ENCODE measurements around the gene ZYX.
"Not testable (repeated sequence)": the region's sequence is repeated elsewhere in the genome, so short reads cannot be mapped to it uniquely, and the experiment has no call there.

ZYX gene

DNA sequence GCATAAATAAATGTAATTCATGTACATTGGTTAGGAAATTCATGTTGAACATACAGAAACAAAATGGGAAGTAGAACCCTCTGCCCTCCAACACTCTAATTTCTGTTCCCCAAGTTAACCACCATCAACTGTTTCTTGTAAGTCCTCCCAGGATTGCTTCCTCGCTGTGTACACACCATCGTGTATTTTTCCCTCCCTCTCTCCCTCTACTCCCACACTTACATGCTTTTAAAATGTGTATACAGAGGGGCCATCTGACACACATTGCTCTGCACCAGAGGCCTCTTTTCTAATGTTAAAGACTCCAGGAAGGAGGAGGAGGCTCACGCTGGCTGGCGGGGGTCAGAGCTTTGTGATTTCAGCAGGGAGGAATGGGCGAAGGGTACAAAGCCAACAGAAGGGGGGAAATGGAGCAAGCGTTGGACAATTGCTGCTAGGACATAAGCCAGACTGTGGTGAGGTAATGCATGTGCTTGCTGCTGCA, 29.4 kb downstream of the ZYX start:
- DNase-seq, result no peak
- Histone ChIP-seq H3K4me1 (no peaks in the 10 kb centered on the region), H3K36me3 (no peaks in the 10 kb centered on the region), H3K9me3 (no peaks in the 10 kb centered on the region), H3K27me3 (peaks cover 15% of the 10 kb centered on the region), H3K4me3 (ENCODE audit: low read depth, low read length) (no peak overlapping the region)
- no peak for TF ChIP-seq CTCF (IDR thresholded peaks at IDR 0.05; ENCODE audit: low read depth, low read length)

- peaks cover 23% of the 10 kb centered on the region for H3K27me3 ChIP-seq
- H3K4me1 ChIP-seq, result no peaks in the 10 kb centered on the region
- H3K4me3 ChIP-seq (ENCODE audit: low read depth, low read length), result no peak overlapping the region
- DNase-seq, result no peak
- no peaks in the 10 kb centered on the region for H3K36me3 ChIP-seq
- no peaks in the 10 kb centered on the region for H3K9me3 ChIP-seq
- TF ChIP-seq CTCF (IDR thresholded peaks at IDR 0.05; ENCODE audit: low read depth, low read length), result no peak
Observed at GRCh38 chr7:143411976-143412708, 31.0 kb downstream of the ZYX start.

- no peak for TF ChIP-seq CTCF (IDR thresholded peaks at IDR 0.05; ENCODE audit: low read depth, low read length)
- H3K36me3 ChIP-seq, result no peaks in the 10 kb centered on the region
- no peak for DNase-seq
- H3K4me1 ChIP-seq, result no peaks in the 10 kb centered on the region
- H3K4me3 ChIP-seq (ENCODE audit: low read depth, low read length), result no peak overlapping the region
- H3K27me3 ChIP-seq, result peaks cover 15% of the 10 kb centered on the region
- H3K9me3 ChIP-seq, result no peaks in the 10 kb centered on the region
Observed at GRCh38 chr7:143413123-143413522, 32.0 kb downstream of the ZYX start.

DNA sequence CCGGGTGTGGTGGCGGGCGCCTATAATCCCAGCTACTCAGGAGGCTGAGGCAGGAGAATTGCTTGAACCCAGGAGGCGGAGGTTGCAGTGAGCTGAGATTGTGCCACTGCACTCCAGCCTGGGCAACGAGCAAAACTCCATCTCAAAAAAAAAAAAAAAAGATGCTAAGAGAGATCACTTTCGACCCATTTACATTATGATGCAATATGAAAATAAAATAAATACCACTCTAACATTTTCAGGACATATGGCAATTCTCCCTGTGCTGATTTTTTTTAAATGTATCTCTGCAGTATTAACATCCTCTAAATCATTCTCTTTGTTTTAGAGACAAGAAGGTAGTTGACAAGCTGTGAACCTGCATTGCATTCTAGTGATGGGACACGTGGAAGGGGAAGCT, 34.1 kb downstream of the ZYX start:
- DNase-seq; H3K4me1 ChIP-seq; H3K9me3 ChIP-seq; H3K4me3 ChIP-seq (ENCODE audit: low read depth, low read length); H3K36me3 ChIP-seq: not testable (repeated sequence)
- peaks cover 13% of the 10 kb centered on the region for H3K27me3 ChIP-seq

- Histone ChIP-seq H3K36me3 (no peaks in the 10 kb centered on the region), H3K4me1 (no peaks in the 10 kb centered on the region), H3K9me3 (no peaks in the 10 kb centered on the region), H3K27me3 (peaks cover 17% of the 10 kb centered on the region), H3K4me3 (ENCODE audit: low read depth, low read length) (no peak overlapping the region)
- no peak for DNase-seq
- no peak for TF ChIP-seq CTCF (IDR thresholded peaks at IDR 0.05; ENCODE audit: low read depth, low read length)
Observed at GRCh38 chr7:143415742-143416397, 34.7 kb downstream of the ZYX start.

DNA sequence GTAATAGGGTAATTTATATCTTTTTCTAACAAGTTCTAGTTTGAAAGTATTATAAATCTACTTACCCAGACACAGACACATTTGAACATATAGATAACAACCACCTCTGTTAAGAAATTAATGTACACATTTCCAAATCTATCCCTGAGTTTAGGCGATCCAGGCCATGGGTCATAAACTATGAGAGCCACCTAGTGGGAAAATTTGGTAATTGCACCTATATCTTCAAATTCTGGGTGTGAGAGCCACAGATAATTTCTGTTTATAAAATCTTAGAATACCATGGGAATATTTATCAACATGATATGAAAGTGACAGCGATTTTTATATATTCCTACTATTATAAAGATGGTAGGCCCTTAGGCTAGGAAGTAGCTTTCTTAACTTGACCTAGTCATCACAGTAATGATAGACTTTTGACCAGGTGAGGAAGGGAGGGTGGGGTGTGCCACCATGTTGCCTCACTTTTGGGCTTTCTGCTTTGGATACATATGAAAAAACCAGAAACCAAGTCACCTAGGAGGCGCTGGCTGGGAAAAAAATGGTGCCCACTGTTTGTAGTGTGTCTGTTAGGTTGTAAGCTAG, 35.5 kb downstream of the ZYX start:
- no peaks in the 10 kb centered on the region for H3K36me3 ChIP-seq
- TF ChIP-seq CTCF (IDR thresholded peaks at IDR 0.05; ENCODE audit: low read depth, low read length), result peak; percentile 79
- no peak for DNase-seq
- no peaks in the 10 kb centered on the region for H3K4me1 ChIP-seq
- H3K27me3 ChIP-seq, result peaks cover 17% of the 10 kb centered on the region
- H3K4me3 ChIP-seq (ENCODE audit: low read depth, low read length), result no peak overlapping the region
- H3K9me3 ChIP-seq, result no peaks in the 10 kb centered on the region

All from BE2C (cell line).